ENCODE data around the gene FRRS1.

The FRRS1 gene

GRCh38 chr1:99677416-99677815, 89.0 kb downstream of the FRRS1 start:
- no peak for ATAC-seq (replicated peaks; ENCODE audit: extremely low read depth, poor library complexity, severe bottlenecking)
- Mint-ChIP-seq H3K36me3 (ENCODE audit: insufficient read depth) (no peaks in the 10 kb centered on the region), H3K4me1 (no peaks in the 10 kb centered on the region), H3K9me3 (no peaks in the 10 kb centered on the region), H3K4me3 (no peak overlapping the region), H3K27ac (ENCODE audit: low read depth) (no peak overlapping the region), H3K27me3 (peaks cover 38% of the 10 kb centered on the region)
- no peak for DNase-seq (ENCODE audit: low spot score in 2 of 2)

- peaks cover 43% of the 10 kb centered on the region for H3K27me3 Mint-ChIP-seq
- DNase-seq (ENCODE audit: low spot score in 2 of 2) = no peak
- H3K4me1 Mint-ChIP-seq = no peaks in the 10 kb centered on the region
- H3K9me3 Mint-ChIP-seq = no peaks in the 10 kb centered on the region
- no peak overlapping the region for H3K4me3 Mint-ChIP-seq
- H3K27ac Mint-ChIP-seq (ENCODE audit: low read depth) = no peak overlapping the region
- ATAC-seq (replicated peaks; ENCODE audit: extremely low read depth, poor library complexity, severe bottlenecking) = no peak
- H3K36me3 Mint-ChIP-seq (ENCODE audit: insufficient read depth) = no peaks in the 10 kb centered on the region
Measured at GRCh38 chr1:99676876-99677275, 89.6 kb downstream of the FRRS1 start.

- DNase-seq (ENCODE audit: low spot score in 2 of 2) (no peak), ATAC-seq (replicated peaks; ENCODE audit: extremely low read depth, poor library complexity, severe bottlenecking) (no peak)
- peaks cover 44% of the 10 kb centered on the region for H3K27me3 Mint-ChIP-seq
- H3K4me1 Mint-ChIP-seq = no peaks in the 10 kb centered on the region
- no peaks in the 10 kb centered on the region for H3K9me3 Mint-ChIP-seq
- H3K4me3 Mint-ChIP-seq = no peak overlapping the region
- no peaks in the 10 kb centered on the region for H3K36me3 Mint-ChIP-seq (ENCODE audit: insufficient read depth)
- no peak overlapping the region for H3K27ac Mint-ChIP-seq (ENCODE audit: low read depth)
Measured at GRCh38 chr1:99675994-99676393, 90.4 kb downstream of the FRRS1 start.

- no peaks in the 10 kb centered on the region for H3K4me1 Mint-ChIP-seq
- no peak overlapping the region for H3K4me3 Mint-ChIP-seq
- H3K9me3 Mint-ChIP-seq = no peaks in the 10 kb centered on the region
- no peak for DNase-seq (ENCODE audit: low spot score in 2 of 2)
- H3K36me3 Mint-ChIP-seq (ENCODE audit: insufficient read depth) = no peaks in the 10 kb centered on the region
- H3K27ac Mint-ChIP-seq (ENCODE audit: low read depth) = no peak overlapping the region
- no peak for ATAC-seq (replicated peaks; ENCODE audit: extremely low read depth, poor library complexity, severe bottlenecking)
- H3K27me3 Mint-ChIP-seq = peaks cover 44% of the 10 kb centered on the region
Measured at GRCh38 chr1:99675292-99675691, 91.1 kb downstream of the FRRS1 start.

- Mint-ChIP-seq H3K9me3 (no peaks in the 10 kb centered on the region), H3K4me3 (no peak overlapping the region), H3K36me3 (ENCODE audit: insufficient read depth) (no peaks in the 10 kb centered on the region), H3K4me1 (no peaks in the 10 kb centered on the region), H3K27ac (ENCODE audit: low read depth) (no peak overlapping the region), H3K27me3 (peaks cover 51% of the 10 kb centered on the region)
- DNase-seq (ENCODE audit: low spot score in 2 of 2) (no peak), ATAC-seq (replicated peaks; ENCODE audit: extremely low read depth, poor library complexity, severe bottlenecking) (no peak)
Measured at GRCh38 chr1:99674115-99675064, 92.0 kb downstream of the FRRS1 start.

GRCh38 chr1:99673315-99673714, 93.1 kb downstream of the FRRS1 start:
- ATAC-seq (replicated peaks; ENCODE audit: extremely low read depth, poor library complexity, severe bottlenecking) (no peak), DNase-seq (ENCODE audit: low spot score in 2 of 2) (no peak)
- H3K4me1 Mint-ChIP-seq = no peaks in the 10 kb centered on the region
- H3K9me3 Mint-ChIP-seq = no peaks in the 10 kb centered on the region
- H3K27me3 Mint-ChIP-seq = peaks cover 58% of the 10 kb centered on the region
- H3K4me3 Mint-ChIP-seq = no peak overlapping the region
- H3K27ac Mint-ChIP-seq (ENCODE audit: low read depth) = no peak overlapping the region
- H3K36me3 Mint-ChIP-seq (ENCODE audit: insufficient read depth) = no peaks in the 10 kb centered on the region

GRCh38 chr1:99672530-99673213, 93.8 kb downstream of the FRRS1 start:
- DNase-seq (ENCODE audit: low spot score in 2 of 2) (no peak), ATAC-seq (replicated peaks; ENCODE audit: extremely low read depth, poor library complexity, severe bottlenecking) (no peak)
- no peaks in the 10 kb centered on the region for H3K36me3 Mint-ChIP-seq (ENCODE audit: insufficient read depth)
- no peaks in the 10 kb centered on the region for H3K9me3 Mint-ChIP-seq
- no peaks in the 10 kb centered on the region for H3K4me1 Mint-ChIP-seq
- peaks cover 65% of the 10 kb centered on the region for H3K27me3 Mint-ChIP-seq
- no peak overlapping the region for H3K27ac Mint-ChIP-seq (ENCODE audit: low read depth)
- no peak overlapping the region for H3K4me3 Mint-ChIP-seq

- H3K36me3 Mint-ChIP-seq (ENCODE audit: insufficient read depth) = no peaks in the 10 kb centered on the region
- no peak for ATAC-seq (replicated peaks; ENCODE audit: extremely low read depth, poor library complexity, severe bottlenecking)
- H3K27me3 Mint-ChIP-seq = peaks cover 71% of the 10 kb centered on the region
- no peak for DNase-seq (ENCODE audit: low spot score in 2 of 2)
- no peak overlapping the region for H3K27ac Mint-ChIP-seq (ENCODE audit: low read depth)
- H3K4me3 Mint-ChIP-seq = no peak overlapping the region
- no peaks in the 10 kb centered on the region for H3K9me3 Mint-ChIP-seq
- H3K4me1 Mint-ChIP-seq = no peaks in the 10 kb centered on the region
Measured at GRCh38 chr1:99672038-99672437, 94.4 kb downstream of the FRRS1 start.

- H3K27ac Mint-ChIP-seq (ENCODE audit: low read depth) = no peak overlapping the region
- H3K36me3 Mint-ChIP-seq (ENCODE audit: insufficient read depth) = no peaks in the 10 kb centered on the region
- H3K9me3 Mint-ChIP-seq = no peaks in the 10 kb centered on the region
- H3K27me3 Mint-ChIP-seq = peaks cover 65% of the 10 kb centered on the region
- H3K4me3 Mint-ChIP-seq = no peak overlapping the region
- H3K4me1 Mint-ChIP-seq = no peaks in the 10 kb centered on the region
- DNase-seq (ENCODE audit: low spot score in 2 of 2) (no peak), ATAC-seq (replicated peaks; ENCODE audit: extremely low read depth, poor library complexity, severe bottlenecking) (no peak)
Measured at GRCh38 chr1:99670583-99670982, 95.9 kb downstream of the FRRS1 start.

GRCh38 chr1:99669821-99670220, 96.6 kb downstream of the FRRS1 start:
- Mint-ChIP-seq H3K36me3 (ENCODE audit: insufficient read depth) (no peaks in the 10 kb centered on the region), H3K27ac (ENCODE audit: low read depth) (no peak overlapping the region), H3K27me3 (peaks cover 58% of the 10 kb centered on the region), H3K9me3 (no peaks in the 10 kb centered on the region), H3K4me1 (no peaks in the 10 kb centered on the region), H3K4me3 (no peak overlapping the region)
- ATAC-seq (replicated peaks; ENCODE audit: extremely low read depth, poor library complexity, severe bottlenecking) (no peak), DNase-seq (ENCODE audit: low spot score in 2 of 2) (no peak)

- no peaks in the 10 kb centered on the region for H3K4me1 Mint-ChIP-seq
- no peak overlapping the region for H3K27ac Mint-ChIP-seq (ENCODE audit: low read depth)
- no peaks in the 10 kb centered on the region for H3K36me3 Mint-ChIP-seq (ENCODE audit: insufficient read depth)
- H3K9me3 Mint-ChIP-seq = no peaks in the 10 kb centered on the region
- ATAC-seq (replicated peaks; ENCODE audit: extremely low read depth, poor library complexity, severe bottlenecking) (no peak), DNase-seq (ENCODE audit: low spot score in 2 of 2) (no peak)
- H3K27me3 Mint-ChIP-seq = peaks cover 54% of the 10 kb centered on the region
- H3K4me3 Mint-ChIP-seq = no peak overlapping the region
Measured at GRCh38 chr1:99669376-99669775, 97.1 kb downstream of the FRRS1 start.

GRCh38 chr1:99665212-99665611, 101.2 kb downstream of the FRRS1 start:
- no peak for DNase-seq (ENCODE audit: low spot score in 2 of 2)
- Mint-ChIP-seq H3K4me3 (no peak overlapping the region), H3K36me3 (ENCODE audit: insufficient read depth) (no peaks in the 10 kb centered on the region), H3K27me3 (peaks cover 28% of the 10 kb centered on the region), H3K27ac (ENCODE audit: low read depth) (no peak overlapping the region), H3K4me1 (no peaks in the 10 kb centered on the region), H3K9me3 (no peaks in the 10 kb centered on the region)
- no peak for ATAC-seq (replicated peaks; ENCODE audit: extremely low read depth, poor library complexity, severe bottlenecking)

GRCh38 chr1:99663501-99663900, 102.9 kb downstream of the FRRS1 start:
- no peaks in the 10 kb centered on the region for H3K36me3 Mint-ChIP-seq (ENCODE audit: insufficient read depth)
- no peaks in the 10 kb centered on the region for H3K9me3 Mint-ChIP-seq
- no peak for ATAC-seq (replicated peaks; ENCODE audit: extremely low read depth, poor library complexity, severe bottlenecking)

More at GRCh38 chr1:99663501-99663900, 102.9 kb downstream of the FRRS1 start:
- no peak overlapping the region for H3K27ac Mint-ChIP-seq (ENCODE audit: low read depth)
- H3K27me3 Mint-ChIP-seq = peaks cover 23% of the 10 kb centered on the region
- no peak overlapping the region for H3K4me3 Mint-ChIP-seq
- no peak for DNase-seq (ENCODE audit: low spot score in 2 of 2)
- no peaks in the 10 kb centered on the region for H3K4me1 Mint-ChIP-seq

Data from central memory CD8-positive, alpha-beta T cell (primary cell).